GM06990 (cell line): ENCODE data around the gene EIF3B.

ENCODE experiments used
- DNase-seq: peaks from one replicate; pipeline ENCODE4 v3.0.0-alpha.2; 2011; ENCODE audit not compliant: insufficient read length; ENCODE audit errors: extremely low read depth
- H3K27me3 ChIP-seq: replicated peaks from 2 replicates; pipeline ENCODE4 v1.6.0; 2011; ENCODE audit warnings: low read length; ENCODE audit not compliant: control insufficient read depth, insufficient read depth
- H3K36me3 ChIP-seq: 2 replicates; pipeline ENCODE4 v1.5.1; 2011; ENCODE audit warnings: low read length; ENCODE audit not compliant: control insufficient read depth, insufficient read depth
- H3K4me3 ChIP-seq: replicated peaks from 2 replicates; pipeline ENCODE4 v1.5.1; 2011; ENCODE audit warnings: low read depth, mild to moderate bottlenecking, control low read depth, low read length
- TF ChIP-seq, protein P1 (sequence below): IDR thresholded peaks from 2 replicates; pipeline ENCODE4 v1.5.1; 2011; ENCODE audit warnings: low read length, control low read depth, mild to moderate bottlenecking, inconsistent platforms; ENCODE audit not compliant: insufficient read depth, poor library complexity, severe bottlenecking

The EIF3B gene

DNA sequence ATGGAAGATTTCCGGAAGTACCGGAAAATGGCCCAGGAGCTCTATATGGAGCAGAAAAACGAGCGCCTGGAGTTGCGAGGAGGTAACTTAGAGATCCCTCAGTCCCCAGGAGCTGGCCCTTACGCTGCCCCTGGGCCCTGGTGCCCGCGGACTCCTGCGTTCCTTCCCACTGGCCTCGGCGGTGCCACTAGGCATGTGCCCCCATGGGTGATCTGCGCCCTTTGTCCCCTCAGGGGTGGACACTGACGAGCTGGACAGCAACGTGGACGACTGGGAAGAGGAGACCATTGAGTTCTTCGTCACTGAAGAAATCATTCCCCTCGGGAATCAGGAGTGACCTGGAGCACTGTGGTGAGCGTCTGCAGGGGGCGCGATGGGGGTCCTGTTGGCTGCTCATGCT is 24.5 kb downstream of the EIF3B start:
- TF ChIP-seq, protein P1, sequence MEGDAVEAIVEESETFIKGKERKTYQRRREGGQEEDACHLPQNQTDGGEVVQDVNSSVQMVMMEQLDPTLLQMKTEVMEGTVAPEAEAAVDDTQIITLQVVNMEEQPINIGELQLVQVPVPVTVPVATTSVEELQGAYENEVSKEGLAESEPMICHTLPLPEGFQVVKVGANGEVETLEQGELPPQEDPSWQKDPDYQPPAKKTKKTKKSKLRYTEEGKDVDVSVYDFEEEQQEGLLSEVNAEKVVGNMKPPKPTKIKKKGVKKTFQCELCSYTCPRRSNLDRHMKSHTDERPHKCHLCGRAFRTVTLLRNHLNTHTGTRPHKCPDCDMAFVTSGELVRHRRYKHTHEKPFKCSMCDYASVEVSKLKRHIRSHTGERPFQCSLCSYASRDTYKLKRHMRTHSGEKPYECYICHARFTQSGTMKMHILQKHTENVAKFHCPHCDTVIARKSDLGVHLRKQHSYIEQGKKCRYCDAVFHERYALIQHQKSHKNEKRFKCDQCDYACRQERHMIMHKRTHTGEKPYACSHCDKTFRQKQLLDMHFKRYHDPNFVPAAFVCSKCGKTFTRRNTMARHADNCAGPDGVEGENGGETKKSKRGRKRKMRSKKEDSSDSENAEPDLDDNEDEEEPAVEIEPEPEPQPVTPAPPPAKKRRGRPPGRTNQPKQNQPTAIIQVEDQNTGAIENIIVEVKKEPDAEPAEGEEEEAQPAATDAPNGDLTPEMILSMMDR, result no peak
- H3K36me3 ChIP-seq, result peaks cover 61% of the 10 kb centered on the region
- H3K4me3 ChIP-seq, result no peak overlapping the region
- no peak for DNase-seq
- H3K27me3 ChIP-seq, result no peaks in the 10 kb centered on the region

GRCh38 chr7:2379821-2380450 is 25.3 kb downstream of the EIF3B start:
- no peak overlapping the region for H3K4me3 ChIP-seq
- H3K27me3 ChIP-seq, result no peaks in the 10 kb centered on the region
- H3K36me3 ChIP-seq, result peaks cover 57% of the 10 kb centered on the region
- TF ChIP-seq, protein P1, result no peak
- DNase-seq, result no peak

DNA sequence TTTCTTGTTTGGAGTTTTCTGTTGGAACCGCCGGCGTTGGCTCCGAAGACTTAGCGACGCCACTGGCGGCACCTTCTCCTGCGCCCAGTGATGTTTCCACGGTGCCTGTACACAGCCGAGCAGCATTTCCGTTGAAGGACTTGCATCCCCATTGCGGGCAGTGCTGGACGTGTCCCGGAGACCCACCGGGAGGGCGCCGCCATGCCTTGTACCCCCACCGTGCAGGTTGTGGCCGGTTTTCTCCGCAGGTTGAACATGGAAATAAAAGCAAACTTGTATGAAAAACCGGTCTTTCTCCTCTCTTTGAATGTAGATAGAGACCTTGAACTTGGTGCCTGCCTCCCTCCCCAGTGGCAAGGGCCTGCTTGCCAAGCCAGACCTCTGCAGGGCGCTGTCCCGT is 25.8 kb downstream of the EIF3B start:
- TF ChIP-seq, protein P1, result no peak
- peaks cover 52% of the 10 kb centered on the region for H3K36me3 ChIP-seq

DNA sequence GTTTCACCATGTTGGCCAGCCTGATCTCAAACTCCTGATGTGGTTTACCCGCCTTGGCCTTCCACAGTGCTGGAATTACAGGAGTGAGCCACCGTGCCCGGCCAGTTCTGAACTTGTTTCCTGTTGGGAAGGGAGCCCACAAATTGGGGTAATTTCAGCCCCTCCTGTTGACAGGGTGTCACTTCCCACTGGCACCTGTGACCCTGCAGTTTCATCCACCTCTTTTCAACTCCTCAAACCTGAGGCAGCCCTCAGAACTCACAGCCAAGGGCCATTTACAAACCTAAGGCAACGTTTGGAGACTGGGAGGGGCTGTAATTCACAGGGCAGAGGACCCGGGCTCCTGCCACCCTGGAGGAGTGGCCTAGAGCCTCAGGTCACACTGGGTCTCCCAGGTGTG is 26.6 kb downstream of the EIF3B start:
- no peak overlapping the region for H3K4me3 ChIP-seq
- TF ChIP-seq, protein P1, result no peak
- H3K36me3 ChIP-seq, result peaks cover 47% of the 10 kb centered on the region
- no peak for DNase-seq
- H3K27me3 ChIP-seq, result no peaks in the 10 kb centered on the region

More for the DNA sequence above, 25.8 kb downstream of the EIF3B start:
- Histone ChIP-seq H3K4me3 (no peak overlapping the region), H3K27me3 (no peaks in the 10 kb centered on the region)
- no peak for DNase-seq

GRCh38 chr7:2381881-2382509 is 27.4 kb downstream of the EIF3B start:
- Histone ChIP-seq H3K36me3 (peaks cover 39% of the 10 kb centered on the region), H3K4me3 (no peak overlapping the region), H3K27me3 (no peaks in the 10 kb centered on the region)
- TF ChIP-seq, protein P1, result no peak
- no peak for DNase-seq
